ENCODE results near the gene RPL26.

The RPL26 gene

GRCh38 chr17:8341456-8341855, 41.5 kb downstream of the RPL26 start:
- TF ChIP-seq POLR2A (IDR thresholded peaks at IDR 0.05; ENCODE audit: extremely low read depth, insufficient read length) (no peak), MYC (IDR thresholded peaks at IDR 0.05; ENCODE audit: low read depth, low read length) (no peak), CTCF (IDR thresholded peaks at IDR 0.05; ENCODE audit: low read depth, low read length) (no peak)
- TF ChIP-seq, protein P1, sequence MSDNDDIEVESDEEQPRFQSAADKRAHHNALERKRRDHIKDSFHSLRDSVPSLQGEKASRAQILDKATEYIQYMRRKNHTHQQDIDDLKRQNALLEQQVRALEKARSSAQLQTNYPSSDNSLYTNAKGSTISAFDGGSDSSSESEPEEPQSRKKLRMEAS (IDR thresholded peaks at IDR 0.05; ENCODE audit: low read depth, low read length), result no peak
- DNase-seq (ENCODE audit: low read depth), result no peak
- H3K4me3 ChIP-seq (ENCODE audit: low read depth, low read length), result no peak overlapping the region

DNA sequence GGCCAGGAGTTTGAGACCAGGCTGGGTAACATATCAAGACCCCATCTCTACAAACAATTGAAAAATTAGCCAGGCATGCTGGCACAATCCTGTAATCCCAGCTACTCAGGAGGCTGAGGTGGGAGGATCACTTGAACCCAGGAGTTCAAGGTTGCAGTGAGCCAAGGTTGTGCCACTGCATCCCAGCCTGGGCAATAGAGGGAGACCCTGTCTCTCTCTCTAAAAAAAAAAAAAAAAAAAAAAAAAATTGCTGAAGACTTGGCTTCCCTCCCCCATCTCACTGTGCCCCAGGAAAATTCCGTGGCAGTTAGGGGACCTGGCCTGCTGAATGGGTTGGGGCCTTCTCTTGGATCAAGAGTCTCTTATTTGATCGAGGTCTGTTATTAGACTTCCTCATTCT, 43.5 kb downstream of the RPL26 start, which contains the start of gene ODF4:
Gene ODF4, plus strand, starts transcription at position 301 of the 400 bp plus-strand sequence. CDS start 212 bp downstream, outside the sequence.
- no peak for TF ChIP-seq CTCF (IDR thresholded peaks at IDR 0.05; ENCODE audit: low read depth, low read length)
- no peak for TF ChIP-seq MYC (IDR thresholded peaks at IDR 0.05; ENCODE audit: low read depth, low read length)
- TF ChIP-seq, protein P1 (IDR thresholded peaks at IDR 0.05; ENCODE audit: low read depth, low read length), result no peak
- TF ChIP-seq POLR2A (IDR thresholded peaks at IDR 0.05; ENCODE audit: extremely low read depth, insufficient read length), result no peak

GRCh38 chr17:8338753-8339140, 44.2 kb downstream of the RPL26 start:
- DNase-seq (ENCODE audit: low read depth), result peak; percentile 32
- TF ChIP-seq, protein P1 (IDR thresholded peaks at IDR 0.05; ENCODE audit: low read depth, low read length), result no peak
- TF ChIP-seq CTCF (IDR thresholded peaks at IDR 0.05; ENCODE audit: low read depth, low read length) (no peak), POLR2A (IDR thresholded peaks at IDR 0.05; ENCODE audit: extremely low read depth, insufficient read length) (no peak), MYC (IDR thresholded peaks at IDR 0.05; ENCODE audit: low read depth, low read length) (no peak)
- H3K4me3 ChIP-seq (ENCODE audit: low read depth, low read length), result no peak overlapping the region

More for the DNA sequence above, 43.5 kb downstream of the RPL26 start, which contains the start of gene ODF4:
- H3K4me3 ChIP-seq (ENCODE audit: low read depth, low read length), result no peak within 1 kb of the TSS
- no peak for DNase-seq (ENCODE audit: low read depth)

GRCh38 chr17:8337802-8338752, 44.9 kb downstream of the RPL26 start:
- peak overlapping the region; percentile 6 for H3K4me3 ChIP-seq (ENCODE audit: low read depth, low read length)
- TF ChIP-seq MYC (IDR thresholded peaks at IDR 0.05; ENCODE audit: low read depth, low read length) (no peak), POLR2A (IDR thresholded peaks at IDR 0.05; ENCODE audit: extremely low read depth, insufficient read length) (no peak), CTCF (IDR thresholded peaks at IDR 0.05; ENCODE audit: low read depth, low read length) (no peak)
- TF ChIP-seq, protein P1 (IDR thresholded peaks at IDR 0.05; ENCODE audit: low read depth, low read length), result no peak
- DNase-seq (ENCODE audit: low read depth), result peak; percentile 75

GRCh38 chr17:8333281-8333680, 49.7 kb downstream of the RPL26 start:
- TF ChIP-seq MYC (IDR thresholded peaks at IDR 0.05; ENCODE audit: low read depth, low read length), result no peak
- TF ChIP-seq POLR2A (IDR thresholded peaks at IDR 0.05; ENCODE audit: extremely low read depth, insufficient read length), result no peak
- TF ChIP-seq CTCF (IDR thresholded peaks at IDR 0.05; ENCODE audit: low read depth, low read length), result no peak
- TF ChIP-seq, protein P1 (IDR thresholded peaks at IDR 0.05; ENCODE audit: low read depth, low read length), result no peak
- DNase-seq (ENCODE audit: low read depth), result no peak
- H3K4me3 ChIP-seq (ENCODE audit: low read depth, low read length), result no peak overlapping the region
